NAMALWA (cell line): ENCODE data around the gene EXOC4.
"Not testable (repeated sequence)": the region's sequence is repeated elsewhere in the genome, so short reads cannot be mapped to it uniquely, and the experiment has no call there.

Experiments used
- DNase-seq: peaks from one replicate; pipeline ENCODE4 v3.0.0-alpha.2; 2015; ENCODE audit warnings: low spot score

The EXOC4 gene

GRCh38 chr7:133275446-133276095 lies 22.7 kb downstream of the EXOC4 start:
- no peak for DNase-seq

GRCh38 chr7:133278975-133279374 lies 26.1 kb downstream of the EXOC4 start:
- not testable (repeated sequence) for DNase-seq

GRCh38 chr7:133282094-133282493 lies 29.2 kb downstream of the EXOC4 start:
- DNase-seq = no peak

- no peak for DNase-seq
Measured at GRCh38 chr7:133284092-133284491, 31.2 kb downstream of the EXOC4 start.

GRCh38 chr7:133288970-133289369 lies 36.1 kb downstream of the EXOC4 start:
- DNase-seq = no peak

- no peak for DNase-seq
Measured at GRCh38 chr7:133290041-133290440, 37.2 kb downstream of the EXOC4 start.

- no peak for DNase-seq
Measured at GRCh38 chr7:133290676-133291333, 37.9 kb downstream of the EXOC4 start.

- no peak for DNase-seq
Measured at GRCh38 chr7:133292631-133293030, 39.8 kb downstream of the EXOC4 start.

GRCh38 chr7:133293384-133294160 lies 40.7 kb downstream of the EXOC4 start:
- no peak for DNase-seq

GRCh38 chr7:133294234-133294633 lies 41.4 kb downstream of the EXOC4 start:
- DNase-seq = no peak

- DNase-seq = no peak
Measured at GRCh38 chr7:133295484-133295883, 42.6 kb downstream of the EXOC4 start.

- no peak for DNase-seq
Measured at GRCh38 chr7:133297093-133297492, 44.2 kb downstream of the EXOC4 start.

GRCh38 chr7:133298080-133298479 lies 45.2 kb downstream of the EXOC4 start:
- DNase-seq = no peak

GRCh38 chr7:133299676-133300075 lies 46.8 kb downstream of the EXOC4 start:
- DNase-seq = no peak

GRCh38 chr7:133300088-133300487 lies 47.2 kb downstream of the EXOC4 start:
- no peak for DNase-seq

GRCh38 chr7:133300811-133301210 lies 47.9 kb downstream of the EXOC4 start:
- DNase-seq = no peak

GRCh38 chr7:133301444-133301843 lies 48.6 kb downstream of the EXOC4 start:
- no peak for DNase-seq

- no peak for DNase-seq
Measured at GRCh38 chr7:133303372-133303771, 50.5 kb downstream of the EXOC4 start.

GRCh38 chr7:133303931-133304330 lies 51.1 kb downstream of the EXOC4 start:
- no peak for DNase-seq

- DNase-seq = no peak
Measured at GRCh38 chr7:133309333-133309732, 56.5 kb downstream of the EXOC4 start.

GRCh38 chr7:133310232-133310862 lies 57.5 kb downstream of the EXOC4 start:
- no peak for DNase-seq

GRCh38 chr7:133313575-133313974 lies 60.7 kb downstream of the EXOC4 start:
- no peak for DNase-seq

- no peak for DNase-seq
Measured at GRCh38 chr7:133314084-133314483, 61.2 kb downstream of the EXOC4 start.
